H9 (cell line): ENCODE data around the gene TRMT11. TPM values are rescaled to one million over a fixed set of nuclear protein-coding genes. Genes with fewer than 3 reads are reported as not detected.
"Not testable (repeated sequence)": the region's sequence is repeated elsewhere in the genome, so short reads cannot be mapped to it uniquely, and the experiment has no call there.

Experiments used
- DNase-seq: peaks from one replicate; pipeline ENCODE4 v3.0.0-alpha.2; 2017
- H2AFZ ChIP-seq: one replicate; pipeline ENCODE4 v1.6.1; 2013; ENCODE audit warnings: mild to moderate bottlenecking, low read length, control low read depth, moderate library complexity
- H2AK5ac ChIP-seq: 2 replicates; pipeline ENCODE4 v1.6.1; 2013; ENCODE audit warnings: low read length, control low read depth, mixed read lengths; ENCODE audit not compliant: insufficient read length
- H2BK120ac ChIP-seq: one replicate; pipeline ENCODE4 v1.6.1; 2013; ENCODE audit warnings: low read depth, mild to moderate bottlenecking, low read length, control low read depth, inconsistent platforms; ENCODE audit not compliant: poor library complexity, severe bottlenecking
- H2BK12ac ChIP-seq: 2 replicates; pipeline ENCODE4 v1.6.1; 2013; ENCODE audit warnings: low read length, control low read depth, mixed read lengths, low read depth; ENCODE audit not compliant: insufficient read length
- H2BK15ac ChIP-seq: 2 replicates; pipeline ENCODE4 v1.6.1; 2013; ENCODE audit warnings: low read depth, low read length, control low read depth
- H2BK20ac ChIP-seq: one replicate; pipeline ENCODE4 v1.6.1; 2013; ENCODE audit warnings: low read depth, mild to moderate bottlenecking, low read length, control low read depth, inconsistent platforms; ENCODE audit not compliant: poor library complexity, severe bottlenecking
- H2BK5ac ChIP-seq: 2 replicates; pipeline ENCODE4 v1.6.1; 2013; ENCODE audit warnings: low read length, control low read depth, mixed read lengths; ENCODE audit not compliant: insufficient read length
- H3K14ac ChIP-seq: 2 replicates; pipeline ENCODE4 v1.6.1; 2013; ENCODE audit warnings: low read length, control low read depth; ENCODE audit not compliant: insufficient read depth
- H3K18ac ChIP-seq: 2 replicates; pipeline ENCODE4 v1.6.1; 2013; ENCODE audit warnings: low read depth, mild to moderate bottlenecking, mixed read lengths, low read length, control low read depth; ENCODE audit not compliant: insufficient read length
- H3K23ac ChIP-seq: 2 replicates; pipeline ENCODE4 v1.6.1; 2013; ENCODE audit warnings: low read length, control low read depth, mixed read lengths, low read depth; ENCODE audit not compliant: insufficient read length
- H3K23me2 ChIP-seq: 2 replicates; pipeline ENCODE4 v1.6.1; 2013; ENCODE audit warnings: low read depth, mild to moderate bottlenecking, mixed read lengths, low read length, control low read depth; ENCODE audit not compliant: insufficient read length, poor library complexity, severe bottlenecking
- H3K27ac ChIP-seq: 2 replicates; pipeline ENCODE4 v1.5.1; 2013; ENCODE audit warnings: low read length, control low read depth, mixed read lengths, low read depth; ENCODE audit not compliant: insufficient read length
- H3K27me3 ChIP-seq: 2 replicates; pipeline ENCODE4 v1.6.1; 2013; ENCODE audit warnings: low read length, control low read depth, inconsistent platforms; ENCODE audit not compliant: insufficient read depth
- H3K4ac ChIP-seq: 2 replicates; pipeline ENCODE4 v1.6.1; 2013; ENCODE audit warnings: low read depth, mild to moderate bottlenecking, control low read depth, inconsistent platforms, low read length, moderate library complexity
- H3K4me1 ChIP-seq: 2 replicates; pipeline ENCODE4 v1.6.1; 2013; ENCODE audit warnings: low read length, control low read depth, inconsistent platforms; ENCODE audit not compliant: insufficient read depth
- H3K4me2 ChIP-seq: 2 replicates; pipeline ENCODE4 v1.6.1; 2013; ENCODE audit warnings: low read length, control low read depth, mixed read lengths; ENCODE audit not compliant: insufficient read length, insufficient read depth
- H3K56ac ChIP-seq: 2 replicates; pipeline ENCODE4 v1.6.1; 2013; ENCODE audit warnings: low read depth, mild to moderate bottlenecking, mixed read lengths, low read length, control low read depth; ENCODE audit not compliant: insufficient read length
- H3K79me1 ChIP-seq: 2 replicates; pipeline ENCODE4 v1.6.1; 2013; ENCODE audit warnings: low read depth, mild to moderate bottlenecking, moderate library complexity, low read length, control low read depth, inconsistent platforms; ENCODE audit not compliant: insufficient read depth, poor library complexity, severe bottlenecking
- H3K79me2 ChIP-seq: 2 replicates; pipeline ENCODE4 v1.6.1; 2013; ENCODE audit warnings: low read length, control low read depth, inconsistent platforms; ENCODE audit not compliant: insufficient read depth
- H3K9ac ChIP-seq: 2 replicates; pipeline ENCODE4 v1.6.1; 2013; ENCODE audit warnings: low read length, control low read depth, mixed read lengths; ENCODE audit not compliant: insufficient read length; ENCODE audit errors: extremely low read depth
- H3K9me3 ChIP-seq: one replicate; pipeline ENCODE4 v1.6.1; 2013; ENCODE audit warnings: low read depth, low read length, inconsistent platforms; ENCODE audit not compliant: control insufficient read depth
- H3T11ph ChIP-seq: one replicate; pipeline ENCODE4 v1.6.1; 2013; ENCODE audit warnings: mild to moderate bottlenecking, low read length, control low read depth, inconsistent platforms
- H4K20me1 ChIP-seq: one replicate; pipeline ENCODE4 v1.6.1; 2013; ENCODE audit not compliant: control insufficient read depth, insufficient read length, insufficient read depth
- H4K5ac ChIP-seq: 2 replicates; pipeline ENCODE4 v1.6.1; 2013; ENCODE audit warnings: low read depth, mild to moderate bottlenecking, mixed read lengths, low read length, control low read depth; ENCODE audit not compliant: insufficient read length
- H4K8ac ChIP-seq: replicated peaks from 2 replicates; pipeline ENCODE4 v1.6.1; 2013; ENCODE audit warnings: low read length, control low read depth, mixed read lengths, low read depth; ENCODE audit not compliant: insufficient read length
- H4K91ac ChIP-seq: 2 replicates; pipeline ENCODE4 v1.6.1; 2013; ENCODE audit warnings: low read depth, mild to moderate bottlenecking, moderate library complexity, mixed read lengths, low read length, control low read depth; ENCODE audit not compliant: insufficient read length
- H3K27ac Mint-ChIP-seq, 3 experiments: 2 replicates in 2 of 3; 3 replicates in 1 of 3; pipeline ENCODE4 v1.8.0; 2020 to 2021; ENCODE audit warnings: mixed read lengths in 3 of 3, mild to moderate bottlenecking in 1 of 3, moderate library complexity in 1 of 3
- H3K27me3 Mint-ChIP-seq: 2 replicates; pipeline ENCODE4 v1.8.0; 2021; ENCODE audit warnings: low read depth, mild to moderate bottlenecking, moderate library complexity, mixed read lengths
- H3K36me3 Mint-ChIP-seq, 3 experiments: 2 replicates in 2 of 3; 3 replicates in 1 of 3; pipeline ENCODE4 v1.8.0; 2020 to 2021; ENCODE audit warnings: low read depth in 3 of 3, mixed read lengths in 3 of 3; ENCODE audit not compliant: insufficient read depth in 1 of 3
- H3K4me1 Mint-ChIP-seq, 2 experiments: 2 replicates each; pipeline ENCODE4 v1.8.0; 2020; ENCODE audit warnings: mixed read lengths in 2 of 2
- H3K4me3 Mint-ChIP-seq, 2 experiments: 2 replicates in 1 of 2; 3 replicates in 1 of 2; pipeline ENCODE4 v1.8.0; 2020 to 2021; ENCODE audit warnings: mild to moderate bottlenecking in 2 of 2, mixed read lengths in 2 of 2, moderate library complexity in 1 of 2
- H3K9me3 Mint-ChIP-seq, 2 experiments: 2 replicates in 1 of 2; 3 replicates in 1 of 2; pipeline ENCODE4 v1.8.0; 2020; ENCODE audit warnings: mild to moderate bottlenecking in 2 of 2, mixed read lengths in 2 of 2, moderate library complexity in 1 of 2
- WGBS: extraction: QIAGEN DNeasy Blood & Tissue Kit; methylation state at CpG from one replicate; pipeline ENCODE4 v1.1.7; 2013; ENCODE audit warnings: missing lambda C conversion rate, low lambda C conversion rate, mixed read lengths; ENCODE audit not compliant: insufficient read length; ENCODE audit errors: extremely low coverage; 5-methylcytosine and 5-hydroxymethylcytosine counted together
- total RNA-seq: library from RNA; stranded (reverse); gene quantifications from 2 replicates; pipeline ENCODE4 v1.2.1, GENCODE V29; 2021
- TF ChIP-seq, protein P1 (sequence below): fragments of 200-600 bp; sonication (generic); conservative IDR thresholded peaks from 3 replicates; pipeline ENCODE4 v1.8.0; 2021; ENCODE audit warnings: antibody characterized with exemption, mild to moderate bottlenecking

Gene TRMT11
- total RNA-seq, 1 experiment from 2014 or later, result 31.1 TPM

DNA sequence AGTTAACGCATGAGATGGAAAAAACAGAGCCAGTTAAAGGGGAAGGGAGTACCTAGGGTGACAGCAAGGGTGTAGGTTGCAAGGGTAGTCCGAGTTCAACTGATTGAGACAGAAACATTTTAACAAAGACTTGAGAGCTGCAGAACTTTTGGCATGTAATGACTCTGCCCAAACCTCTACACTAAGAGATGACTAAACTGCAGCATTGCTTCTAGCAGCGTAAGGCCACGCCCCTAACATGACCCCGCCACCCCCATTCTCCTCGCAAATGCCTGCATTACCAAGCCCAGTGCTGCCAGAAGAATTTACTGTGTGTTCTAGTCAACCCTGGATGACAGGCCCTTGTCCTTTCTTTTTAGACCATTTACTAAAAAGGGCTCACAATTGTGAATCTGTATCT, 36.0 kb upstream of the TRMT11 start:
- no peaks in the 10 kb centered on the region for H3K4me1 ChIP-seq
- no peaks in the 10 kb centered on the region for H4K20me1 ChIP-seq
- peaks cover 5 to 11% of the 10 kb centered on the region in 2 experiments; a peak in 3 of 5 replicates for H3K9me3 Mint-ChIP-seq
- no peaks in the 10 kb centered on the region for H3K79me2 ChIP-seq
- no peaks in the 10 kb centered on the region for H3K9me3 ChIP-seq
- H2AK5ac ChIP-seq, result no peak overlapping the region
- H3K18ac ChIP-seq, result no peak overlapping the region
- no peak overlapping the region for H2BK5ac ChIP-seq
- peak; percentile 68 for DNase-seq
- H2BK120ac ChIP-seq, result no peak overlapping the region
- H3K27ac ChIP-seq, result no peak overlapping the region
- H2BK12ac ChIP-seq, result no peak overlapping the region
- H3K4me3 Mint-ChIP-seq, result no peak overlapping the region
- H3K14ac ChIP-seq, result no peak overlapping the region
- TF ChIP-seq, protein P1, sequence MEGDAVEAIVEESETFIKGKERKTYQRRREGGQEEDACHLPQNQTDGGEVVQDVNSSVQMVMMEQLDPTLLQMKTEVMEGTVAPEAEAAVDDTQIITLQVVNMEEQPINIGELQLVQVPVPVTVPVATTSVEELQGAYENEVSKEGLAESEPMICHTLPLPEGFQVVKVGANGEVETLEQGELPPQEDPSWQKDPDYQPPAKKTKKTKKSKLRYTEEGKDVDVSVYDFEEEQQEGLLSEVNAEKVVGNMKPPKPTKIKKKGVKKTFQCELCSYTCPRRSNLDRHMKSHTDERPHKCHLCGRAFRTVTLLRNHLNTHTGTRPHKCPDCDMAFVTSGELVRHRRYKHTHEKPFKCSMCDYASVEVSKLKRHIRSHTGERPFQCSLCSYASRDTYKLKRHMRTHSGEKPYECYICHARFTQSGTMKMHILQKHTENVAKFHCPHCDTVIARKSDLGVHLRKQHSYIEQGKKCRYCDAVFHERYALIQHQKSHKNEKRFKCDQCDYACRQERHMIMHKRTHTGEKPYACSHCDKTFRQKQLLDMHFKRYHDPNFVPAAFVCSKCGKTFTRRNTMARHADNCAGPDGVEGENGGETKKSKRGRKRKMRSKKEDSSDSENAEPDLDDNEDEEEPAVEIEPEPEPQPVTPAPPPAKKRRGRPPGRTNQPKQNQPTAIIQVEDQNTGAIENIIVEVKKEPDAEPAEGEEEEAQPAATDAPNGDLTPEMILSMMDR, result no peak
- no CpG with 5 or more reads among the region's 6 CpGs for WGBS
- no peak overlapping the region for H3K27ac Mint-ChIP-seq
- H3K27me3 Mint-ChIP-seq, result peaks cover 4% of the 10 kb centered on the region
- H2BK15ac ChIP-seq, result no peak overlapping the region
- H3K23me2 ChIP-seq, result no peaks in the 10 kb centered on the region
- no peak overlapping the region for H3K4ac ChIP-seq
- H3K9ac ChIP-seq, result no peak overlapping the region
- no peak overlapping the region for H3K23ac ChIP-seq
- H3K4me1 Mint-ChIP-seq, result peaks cover 2 to 8% of the 10 kb centered on the region in 2 experiments; a peak in 2 of 4 replicates
- no peak overlapping the region for H3T11ph ChIP-seq
- no peaks in the 10 kb centered on the region for H3K27me3 ChIP-seq
- no peak overlapping the region for H2AFZ ChIP-seq
- H3K56ac ChIP-seq, result no peak overlapping the region
- H2BK20ac ChIP-seq, result no peak overlapping the region
- no peak overlapping the region for H4K8ac ChIP-seq
- peaks cover 0 to 6% (median 0%) of the 10 kb centered on the region in 3 experiments; a peak in 3 of 7 replicates for H3K36me3 Mint-ChIP-seq
- no peaks in the 10 kb centered on the region for H3K79me1 ChIP-seq
- H4K91ac ChIP-seq, result no peak overlapping the region
- H4K5ac ChIP-seq, result no peak overlapping the region
- H3K4me2 ChIP-seq, result no peak overlapping the region

DNA sequence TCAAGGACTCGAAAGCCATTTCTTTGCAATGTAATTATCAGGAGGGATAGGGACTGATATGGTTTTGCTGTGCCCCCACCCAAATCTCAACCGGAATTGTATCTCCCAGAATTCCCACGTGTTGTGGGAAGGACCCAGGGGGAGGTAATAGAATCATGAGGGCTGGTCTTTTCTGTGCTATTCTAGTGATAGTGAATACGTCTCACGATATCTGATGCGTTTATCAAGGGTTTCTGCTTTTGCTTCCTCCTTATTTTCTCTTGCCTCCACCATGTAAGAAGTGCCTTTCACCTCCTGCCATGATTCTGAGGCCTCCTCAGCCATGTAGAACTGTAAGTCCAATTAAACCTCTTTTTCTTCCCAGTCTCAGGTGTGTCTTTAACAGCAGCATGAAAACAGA, 35.6 kb upstream of the TRMT11 start:
- H4K20me1 ChIP-seq, H3K79me2 ChIP-seq, H3K4me3 Mint-ChIP-seq, H2BK15ac ChIP-seq, H3K9me3 ChIP-seq, H3K4ac ChIP-seq, H2AFZ ChIP-seq, H3K23ac ChIP-seq, H2BK5ac ChIP-seq, H2BK12ac ChIP-seq, H4K91ac ChIP-seq, H3K27me3 Mint-ChIP-seq, H3K14ac ChIP-seq, H2BK20ac ChIP-seq, H4K5ac ChIP-seq, H3K18ac ChIP-seq, H4K8ac ChIP-seq, H2BK120ac ChIP-seq, H3K36me3 Mint-ChIP-seq, H3K9ac ChIP-seq, H3K27me3 ChIP-seq, H2AK5ac ChIP-seq, H3K27ac Mint-ChIP-seq, H3K4me2 ChIP-seq, H3K27ac ChIP-seq, H3K79me1 ChIP-seq, DNase-seq, H3K4me1 Mint-ChIP-seq, H3K56ac ChIP-seq, H3K23me2 ChIP-seq, H3T11ph ChIP-seq, H3K4me1 ChIP-seq: not testable (repeated sequence)
- peaks cover 5 to 11% of the 10 kb centered on the region in 2 experiments; a peak in 3 of 5 replicates for H3K9me3 Mint-ChIP-seq
- WGBS, result no CpG with 5 or more reads among the region's 6 CpGs
